HG03097 (cell line): ENCODE results near the gene CLSTN1.

Experiments
- ATAC-seq: cut with Tn5 transposase; IDR thresholded peaks from one replicate; pipeline ENCODE4 v1.9.1; 2021; ENCODE audit not compliant: unreplicated experiment, low FRiP score

CLSTN1 gene

DNA sequence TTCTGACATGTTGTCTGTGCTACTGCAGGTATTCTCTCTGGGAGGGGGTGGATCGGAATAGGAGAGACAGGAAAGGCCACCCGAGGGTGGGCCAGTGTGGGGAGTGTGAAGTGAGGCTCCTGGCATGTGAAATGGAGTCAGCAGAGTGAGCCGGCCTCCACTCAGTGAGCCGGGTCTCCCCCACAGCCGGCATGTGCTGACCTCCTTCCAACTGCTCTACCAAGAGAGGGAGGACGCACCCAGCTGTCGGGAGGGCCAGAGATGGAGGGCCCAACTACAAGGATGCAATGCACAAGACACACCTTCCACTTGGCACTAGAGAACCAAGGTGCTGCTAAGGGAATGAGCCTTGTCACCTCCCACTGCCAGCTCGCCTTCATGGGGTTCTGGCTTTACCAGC is 28.2 kb upstream of the CLSTN1 start:
- no peak for ATAC-seq

DNA sequence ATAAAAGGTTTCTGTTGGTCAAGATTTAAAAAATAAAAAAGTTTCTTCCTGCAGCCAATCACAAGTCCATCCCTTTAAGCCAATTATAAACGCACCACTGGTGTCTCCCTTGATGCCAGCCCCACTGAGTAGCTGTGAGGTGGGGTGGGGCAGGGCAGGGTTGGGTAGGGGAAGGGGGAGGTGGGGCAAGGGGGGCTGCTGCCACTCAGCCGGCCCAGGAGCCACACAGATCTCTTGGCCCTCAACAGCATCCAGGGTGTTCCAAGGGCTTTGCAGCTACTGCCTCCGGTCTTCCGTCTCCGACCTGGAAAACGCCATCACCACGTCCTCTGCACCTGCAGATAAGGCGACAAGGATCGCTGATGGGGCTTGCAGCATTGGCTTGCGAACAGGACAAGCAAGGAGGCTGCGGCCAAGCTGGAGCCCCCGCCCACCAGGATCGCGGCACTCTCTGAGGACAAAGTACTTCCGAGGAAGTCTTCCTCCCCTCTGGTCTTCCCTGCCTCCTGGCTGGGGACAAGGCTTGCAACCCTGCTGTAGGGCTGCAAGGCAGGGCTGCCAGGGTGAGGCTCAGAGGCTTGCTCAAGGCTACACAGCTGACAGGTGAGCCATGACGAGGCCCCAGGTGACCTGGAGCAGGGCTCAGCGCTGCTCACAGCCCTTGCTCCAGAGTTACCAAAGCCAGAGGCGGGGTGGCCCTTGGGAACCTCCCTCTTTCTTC is 26.8 kb upstream of the CLSTN1 start:
- no peak for ATAC-seq

DNA sequence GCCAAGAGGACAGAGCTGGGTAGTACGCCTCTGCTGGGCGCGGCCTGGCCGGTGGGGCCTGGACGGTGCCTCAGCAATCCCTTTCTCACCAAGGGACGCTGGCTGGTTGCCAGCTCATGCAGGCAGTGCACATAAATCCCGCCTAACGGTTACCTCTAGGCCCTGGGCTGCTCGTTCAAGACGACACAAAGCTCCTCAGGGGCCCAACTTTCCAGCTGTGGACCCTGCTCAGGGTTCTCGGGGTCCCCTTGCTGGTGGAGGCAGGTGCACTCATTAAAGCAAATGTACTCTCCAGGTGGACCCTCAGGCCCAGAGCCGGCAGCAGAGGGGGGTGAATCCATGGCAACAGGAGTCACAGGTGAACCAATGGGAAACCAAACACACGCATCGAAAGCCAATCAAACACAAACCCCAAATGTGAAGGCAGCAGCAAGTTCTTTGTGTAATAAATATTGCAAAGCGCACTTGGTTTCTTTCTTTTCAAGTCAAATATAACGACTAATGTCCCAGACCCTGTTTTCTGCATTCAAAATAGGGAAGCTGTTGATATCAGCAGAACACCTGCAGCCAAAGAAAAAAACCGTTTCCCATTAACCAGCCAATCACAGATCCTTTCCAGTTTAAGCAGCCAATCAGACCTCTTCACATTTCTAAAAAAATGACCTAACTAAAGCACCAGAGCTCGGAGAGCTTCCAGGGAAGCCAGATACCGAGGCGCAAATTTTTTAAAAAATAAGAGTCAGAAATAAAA is 26.1 kb upstream of the CLSTN1 start:
- ATAC-seq: no peak

DNA sequence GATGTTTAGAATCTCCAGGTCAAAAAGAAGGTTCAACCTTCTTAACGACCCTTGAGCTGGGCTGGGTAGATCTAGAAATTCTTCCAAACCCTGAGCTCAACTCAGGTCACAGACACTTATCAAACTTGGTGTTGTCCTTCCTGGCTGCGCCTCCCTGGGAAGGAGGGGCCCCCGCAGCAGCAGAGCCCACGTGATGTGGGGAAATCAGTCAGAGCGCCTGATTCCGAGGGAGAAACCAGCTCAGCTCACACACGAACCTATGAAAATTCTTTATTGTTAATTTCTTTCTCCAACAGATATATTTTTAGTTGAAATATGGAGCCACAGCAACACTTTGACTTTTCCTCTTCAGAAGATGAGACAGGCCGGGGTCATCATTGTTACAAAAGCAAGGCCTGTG is 24.3 kb upstream of the CLSTN1 start:
- no peak for ATAC-seq

DNA sequence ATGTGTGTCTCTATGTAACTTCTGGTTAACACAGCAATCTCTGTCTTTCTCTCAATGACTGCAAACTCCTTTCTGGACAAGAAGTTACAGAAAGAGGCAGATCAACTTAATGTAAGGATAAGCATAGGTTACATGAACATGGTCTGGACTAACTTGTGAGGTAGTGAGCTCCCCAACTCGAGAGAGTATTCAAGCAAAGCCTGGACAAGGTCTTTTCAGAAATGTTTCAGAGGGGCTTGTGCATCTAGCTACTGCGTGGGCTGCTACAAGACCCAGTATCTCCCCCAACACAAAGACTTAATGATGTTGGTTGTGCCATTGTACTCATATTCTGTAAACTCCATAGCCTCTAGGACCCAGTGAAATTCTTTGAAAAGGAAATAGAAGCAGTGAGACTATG is 23.5 kb upstream of the CLSTN1 start:
- no peak for ATAC-seq

DNA sequence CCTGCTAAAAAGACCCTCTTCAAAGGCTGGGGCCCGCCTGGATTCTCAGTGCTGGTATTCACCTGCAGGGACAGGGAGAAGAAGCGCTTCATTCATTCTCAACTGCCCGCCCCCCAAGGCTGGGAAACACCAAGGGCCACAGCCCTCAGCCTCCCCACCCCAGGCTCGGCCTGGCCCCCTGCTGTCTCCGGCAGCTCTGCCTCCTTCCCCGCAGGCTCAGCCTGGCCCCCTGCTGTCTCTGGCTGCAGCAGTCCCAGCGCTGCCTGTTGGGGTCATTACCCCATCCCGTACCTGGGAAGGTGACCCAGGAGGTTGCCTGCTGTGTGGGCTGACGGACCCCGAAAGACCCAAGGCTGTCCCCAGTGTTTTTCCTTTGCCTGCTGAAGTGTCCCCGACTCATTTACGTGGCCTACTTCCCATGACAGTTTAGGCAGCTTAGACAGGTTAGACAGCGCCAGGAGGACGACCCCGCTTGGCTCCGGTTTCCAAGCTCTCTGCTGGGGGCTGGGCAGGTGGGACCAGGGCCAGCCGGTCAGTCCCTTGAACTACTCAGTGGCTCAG is 22.9 kb upstream of the CLSTN1 start:
- no peak for ATAC-seq

DNA sequence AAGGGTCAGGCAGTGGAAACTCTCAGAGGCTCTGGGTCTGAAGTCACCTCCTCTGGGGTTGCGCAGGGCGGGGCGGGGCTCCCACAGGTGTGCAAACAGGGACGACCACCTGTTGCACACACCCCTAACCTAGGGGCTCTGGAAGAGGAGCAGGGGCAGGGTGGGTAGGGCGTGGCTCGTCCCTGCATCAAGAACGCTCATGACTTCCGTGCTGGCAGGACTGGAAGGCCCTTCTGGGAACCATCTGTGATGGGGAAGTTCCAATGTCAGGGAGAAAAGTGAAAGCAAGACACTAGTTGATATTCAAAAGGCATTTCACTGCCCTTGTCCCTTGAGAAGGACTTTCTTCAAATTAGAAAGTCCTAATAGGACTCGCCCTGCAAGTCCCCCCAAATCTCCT is 22.1 kb upstream of the CLSTN1 start:
- ATAC-seq: no peak

DNA sequence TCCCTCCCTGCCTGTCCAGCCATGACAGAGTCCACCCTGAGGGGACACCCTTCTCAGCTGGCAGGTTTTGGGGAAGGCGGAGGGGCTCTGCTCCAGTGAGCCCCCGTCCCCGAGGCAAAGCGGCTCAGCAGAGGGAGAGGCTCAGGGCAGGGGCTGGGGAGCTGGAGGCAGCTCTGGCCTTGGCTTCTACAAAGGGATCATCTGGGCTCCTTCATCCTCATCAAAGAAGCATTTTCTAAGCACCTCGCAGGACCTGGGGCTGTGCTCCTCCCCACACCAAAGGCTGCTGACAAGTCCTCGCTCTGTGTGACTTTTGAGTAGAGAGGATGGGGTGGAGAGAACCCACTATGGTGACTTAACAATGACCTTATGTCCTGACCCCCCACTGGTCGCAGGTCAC is 21.0 kb upstream of the CLSTN1 start:
- ATAC-seq: no peak

DNA sequence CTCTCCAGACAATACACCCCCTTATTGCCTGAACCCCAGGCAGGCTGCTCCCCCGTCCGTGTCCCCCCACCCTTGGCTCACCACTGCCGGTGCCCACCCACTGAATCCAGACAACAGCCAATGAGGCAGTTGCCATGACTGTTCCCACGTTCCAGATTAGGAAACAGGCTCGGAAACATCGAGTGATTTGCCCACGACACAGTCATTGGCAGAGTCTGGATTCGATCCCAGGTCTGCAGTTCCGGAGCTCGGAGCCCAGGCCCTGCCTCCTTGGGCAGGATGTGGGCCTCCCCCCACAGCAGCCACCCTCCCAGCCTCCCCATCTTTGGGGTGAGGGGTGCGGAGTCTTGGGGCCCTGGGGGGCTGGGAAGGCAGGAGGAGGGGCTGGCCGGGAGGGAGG is 20.3 kb upstream of the CLSTN1 start:
- ATAC-seq: no peak

DNA sequence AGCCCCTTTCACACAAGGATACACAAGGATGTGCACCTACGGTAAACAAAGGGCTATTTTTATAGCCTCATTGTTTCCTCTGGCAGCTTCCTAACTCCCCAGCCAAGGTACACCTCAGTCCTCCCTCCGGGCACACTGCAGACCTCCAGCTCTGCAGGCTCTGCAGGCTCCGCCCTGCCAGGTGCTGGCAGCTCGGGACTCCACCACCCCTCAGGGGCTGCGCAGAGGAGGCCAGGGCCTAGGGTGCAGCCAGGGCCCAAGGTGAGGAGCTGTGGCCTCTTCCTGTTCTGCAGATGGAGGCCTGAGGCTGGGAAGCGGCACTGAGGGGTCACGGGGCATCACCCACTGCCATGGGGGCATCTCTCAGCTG is 19.8 kb upstream of the CLSTN1 start:
- no peak for ATAC-seq

DNA sequence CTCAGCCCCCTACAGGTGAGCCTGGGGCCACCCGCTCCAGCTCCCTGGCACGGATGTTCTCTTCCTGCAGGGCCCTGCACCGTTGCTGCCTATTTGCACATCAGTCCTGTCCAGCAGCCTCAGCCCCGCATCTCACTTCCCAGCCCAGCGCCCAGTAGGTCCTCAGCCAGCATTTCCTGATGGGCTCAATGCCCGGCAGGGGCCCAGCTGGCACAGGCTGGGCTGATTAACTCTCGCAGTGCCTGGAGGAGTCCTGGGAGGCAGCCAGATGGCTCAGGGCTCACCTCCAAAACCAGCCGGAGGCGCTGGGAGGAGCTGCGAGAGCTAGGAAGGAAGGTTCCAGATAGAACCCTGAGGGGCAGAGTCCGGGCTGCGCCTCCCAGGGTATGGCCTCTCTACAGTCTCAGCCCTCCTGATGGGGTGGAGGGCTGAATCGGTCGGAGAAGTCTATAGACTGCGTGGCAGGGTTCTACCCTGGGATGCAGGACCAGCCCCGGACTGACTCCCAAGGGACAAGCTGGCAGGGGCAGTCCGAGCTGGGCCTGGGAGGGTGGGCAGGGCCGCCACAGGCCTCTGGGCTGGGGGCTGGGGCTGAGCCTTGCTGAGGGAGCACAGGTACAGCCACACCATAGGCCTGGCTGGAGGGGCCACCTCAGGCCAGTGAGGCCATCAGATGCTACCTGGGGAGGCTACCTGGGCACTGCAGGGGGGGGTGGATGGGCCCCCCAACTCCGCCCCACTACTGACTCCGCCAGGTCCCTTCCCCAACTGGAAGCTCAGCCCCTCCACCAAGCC is 19.2 kb upstream of the CLSTN1 start:
- ATAC-seq: no peak

DNA sequence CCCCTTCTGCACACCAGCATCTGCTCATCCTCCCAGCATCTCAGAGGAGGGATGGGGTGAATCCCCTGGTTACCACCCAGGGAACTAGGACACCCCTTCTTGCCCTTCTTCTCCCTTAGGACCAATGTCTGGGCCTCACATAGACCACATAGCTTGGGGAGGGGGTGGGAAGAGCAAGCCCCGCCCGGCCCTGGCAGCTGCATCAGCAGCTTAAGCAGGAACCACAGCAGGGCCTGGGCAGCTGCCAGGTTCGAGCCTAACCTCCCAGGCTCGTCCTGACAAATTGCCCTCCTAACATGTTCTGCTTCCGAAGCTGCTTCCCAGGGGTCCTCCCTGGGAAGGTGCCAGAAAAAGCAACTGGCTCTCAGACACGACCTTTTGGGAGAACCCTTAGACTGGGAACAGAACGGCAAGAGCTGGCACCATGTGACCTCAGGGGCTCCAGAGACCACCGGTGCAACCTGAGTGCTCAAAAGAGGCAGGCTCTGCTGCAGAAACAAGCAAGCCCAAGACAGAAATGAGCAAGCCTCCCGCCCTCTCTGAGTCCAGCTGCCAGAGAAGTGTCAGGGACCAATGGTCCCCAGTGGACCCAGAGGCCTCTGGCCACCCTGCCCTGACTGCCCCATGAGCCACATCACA is 18.4 kb upstream of the CLSTN1 start:
- ATAC-seq: no peak

DNA sequence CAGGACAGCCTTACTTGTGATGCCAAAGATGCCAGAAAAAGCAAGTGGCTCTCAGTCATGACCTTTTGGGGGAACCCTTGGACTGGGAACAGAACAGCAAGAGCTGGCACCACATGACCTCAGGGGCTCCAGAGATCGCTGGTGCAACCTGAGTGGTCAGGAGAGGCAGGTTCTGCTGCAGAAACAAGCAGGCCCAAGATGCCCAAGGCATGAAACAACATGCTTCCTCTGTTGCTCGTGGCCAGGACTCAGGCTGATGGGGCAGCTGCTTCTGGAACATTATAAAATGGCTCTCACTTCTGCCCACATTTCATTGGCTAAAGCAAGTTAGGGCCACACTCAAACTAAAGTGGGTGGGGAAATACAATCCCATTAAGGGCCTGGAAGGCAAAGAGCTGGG is 17.7 kb upstream of the CLSTN1 start:
- ATAC-seq: no peak

DNA sequence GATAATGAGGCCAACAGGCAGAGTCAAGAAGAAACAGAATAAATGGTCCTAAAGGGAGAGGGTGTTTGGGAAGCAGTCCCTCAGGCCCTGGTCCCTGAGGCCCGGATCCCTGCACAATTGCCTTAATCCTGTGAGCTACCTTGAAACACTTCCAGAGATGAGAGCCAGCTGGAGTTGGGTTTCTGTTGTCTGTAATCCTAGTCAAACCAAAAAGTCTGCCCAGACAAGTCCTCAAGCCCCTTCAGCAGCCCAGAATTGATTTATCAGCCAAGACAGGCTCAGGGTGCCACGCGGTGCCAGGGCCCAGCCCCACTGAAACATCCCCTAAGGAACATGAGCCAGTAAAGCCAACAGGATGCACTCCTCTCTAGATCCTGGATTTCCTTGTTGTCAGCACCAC is 16.4 kb upstream of the CLSTN1 start:
- no peak for ATAC-seq

DNA sequence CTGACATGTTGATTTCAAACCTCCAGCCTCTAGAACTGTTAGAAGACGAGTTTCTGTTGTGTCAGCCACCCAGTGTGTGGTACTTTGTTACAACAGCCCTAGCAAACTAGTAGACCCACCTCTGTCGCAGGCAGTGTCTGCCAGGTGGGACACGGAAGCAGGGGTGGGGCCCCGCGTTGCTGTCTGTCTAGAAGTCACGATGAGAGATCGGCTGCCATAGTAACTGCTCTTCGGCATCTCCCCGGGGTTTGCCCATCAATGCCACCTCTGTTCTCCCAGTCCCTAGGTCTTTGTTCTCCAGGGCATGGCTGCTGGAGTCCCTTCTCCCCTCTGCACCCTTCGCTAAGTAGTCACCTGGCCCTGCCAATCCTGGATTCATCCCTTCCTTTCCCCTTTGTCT is 15.2 kb upstream of the CLSTN1 start:
- no peak for ATAC-seq

DNA sequence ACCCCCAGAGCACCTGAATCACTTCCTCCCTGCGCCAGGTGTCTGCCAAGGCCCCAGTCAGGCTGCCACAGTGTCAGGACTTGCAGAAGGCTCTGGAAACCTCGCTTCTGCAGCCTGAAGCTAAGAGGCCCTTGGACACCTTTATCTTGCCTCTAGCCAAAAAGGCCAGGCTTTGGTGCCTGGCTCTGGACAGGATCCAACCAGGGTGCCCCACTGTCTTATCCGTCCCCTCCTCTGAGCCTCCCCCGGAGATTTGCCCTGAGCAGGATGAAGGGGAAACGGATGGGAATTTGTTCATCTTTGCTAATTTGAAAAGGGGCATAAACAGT is 12.8 kb upstream of the CLSTN1 start:
- ATAC-seq: no peak

DNA sequence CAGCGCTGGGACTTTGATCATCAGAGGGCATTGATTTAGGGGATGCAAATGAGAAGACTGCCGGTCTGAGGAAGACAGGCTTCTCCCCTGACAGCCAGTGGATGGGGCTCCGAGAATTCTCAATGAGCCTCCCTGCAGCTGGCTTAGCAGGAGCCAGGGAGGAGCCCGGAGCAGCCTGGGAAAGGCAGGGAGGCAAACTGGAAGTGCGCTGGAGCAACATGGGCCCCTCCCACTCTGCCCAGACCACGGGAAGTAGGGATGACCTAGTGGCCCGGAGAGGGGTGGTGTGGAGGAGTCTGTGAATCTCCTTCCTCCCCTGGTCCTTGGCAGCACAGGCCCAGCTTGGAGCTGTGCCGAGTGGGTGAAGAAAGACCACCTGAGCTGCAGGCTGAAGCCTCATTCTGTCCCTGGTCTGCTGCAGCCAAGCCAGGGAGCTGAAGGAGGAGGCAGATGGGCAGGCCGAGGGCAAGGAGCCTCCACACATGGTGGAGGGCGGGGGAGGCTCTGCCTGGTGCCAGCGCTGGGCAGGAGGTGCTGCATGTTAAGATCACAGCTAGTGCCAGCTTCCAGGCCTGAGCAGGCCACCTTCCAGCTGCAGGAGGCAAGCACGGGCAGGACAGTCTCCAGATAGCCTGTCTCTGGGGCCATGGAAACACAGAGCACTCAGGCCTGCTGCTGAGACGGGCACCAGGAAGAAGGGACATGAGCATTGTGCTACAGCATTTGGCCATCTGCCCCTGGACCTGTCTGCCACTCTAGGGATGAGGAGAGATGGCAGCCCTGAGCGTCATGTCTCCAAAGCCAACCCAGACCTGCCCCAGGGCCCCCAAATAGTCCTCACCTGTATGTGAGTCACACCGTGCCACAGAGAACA is 12.2 kb upstream of the CLSTN1 start:
- no peak for ATAC-seq

DNA sequence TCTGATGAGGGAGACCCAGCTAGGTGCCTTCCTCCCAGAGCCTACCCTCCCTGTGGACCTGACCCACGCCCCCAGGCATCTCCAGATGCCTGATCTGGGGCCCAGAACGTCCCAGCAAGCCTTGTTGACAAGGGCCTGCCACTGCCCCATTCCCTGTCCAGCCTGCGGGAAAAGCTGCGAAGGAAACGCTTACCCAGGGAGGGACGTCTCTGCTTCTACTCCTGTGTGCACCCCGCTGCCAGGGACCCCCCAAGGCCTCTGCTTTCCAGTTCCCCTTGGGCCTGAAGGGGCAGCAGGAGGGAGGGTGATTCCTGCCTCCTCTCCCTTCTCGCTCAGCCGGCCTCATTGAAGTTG is 11.6 kb upstream of the CLSTN1 start:
- ATAC-seq: no peak

DNA sequence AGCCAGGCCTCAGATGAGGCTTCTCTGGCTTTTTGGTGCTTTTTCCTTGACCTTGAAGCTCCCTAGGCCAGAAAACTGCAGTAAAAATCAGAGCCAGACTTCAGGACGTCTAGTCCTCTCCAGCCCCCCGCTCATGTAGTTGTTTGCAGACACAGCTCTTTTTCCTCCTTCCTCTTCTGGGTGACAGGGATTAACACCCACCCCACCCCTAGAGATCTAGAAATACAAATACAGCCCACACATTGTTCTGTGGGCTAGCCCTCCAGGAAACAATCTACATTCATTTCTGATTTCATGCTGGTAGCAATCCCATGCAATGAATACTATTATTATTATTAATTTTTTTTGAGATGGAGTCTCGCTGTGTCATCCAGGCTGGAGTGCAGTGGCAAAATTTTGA is 9.9 kb upstream of the CLSTN1 start:
- no peak for ATAC-seq

DNA sequence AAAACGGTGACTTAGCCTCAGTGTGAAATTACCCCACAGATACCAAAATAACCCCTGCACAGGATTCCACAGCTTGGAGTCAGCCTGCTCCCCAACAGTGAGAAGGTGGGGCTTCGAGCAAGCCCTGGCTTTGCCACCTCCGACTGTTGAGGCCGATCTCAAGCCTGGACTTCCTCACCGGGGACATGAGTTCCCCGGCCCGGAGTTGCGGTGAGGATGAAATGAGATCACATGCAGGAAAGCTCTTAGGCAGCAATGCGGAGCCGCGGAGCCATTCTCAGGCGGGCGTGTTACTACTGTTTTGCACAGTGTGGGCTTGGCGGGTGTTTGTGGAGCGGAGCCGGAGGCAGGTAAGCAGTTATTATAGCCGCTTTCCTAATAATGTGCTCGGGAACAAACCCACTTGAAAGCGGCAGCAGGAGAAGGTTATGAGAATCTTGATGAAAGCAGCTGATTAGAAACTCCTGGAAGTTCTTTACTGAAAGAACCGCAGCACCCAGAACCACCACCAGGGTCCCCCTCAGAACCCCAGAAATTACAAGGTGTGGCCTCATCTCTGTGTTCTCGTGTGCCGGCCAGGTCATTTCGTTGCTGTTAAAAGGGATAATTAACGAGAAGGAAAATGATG is 3.9 kb upstream of the CLSTN1 start:
- ATAC-seq: no peak
